Muscle of leg (tissue), 11 donors: ENCODE data around the gene STOML1. TPM values are rescaled to one million over a fixed set of nuclear protein-coding genes. Genes with fewer than 3 reads are reported as not detected.

Experiments used
- DNase-seq: peaks from one replicate; pipeline ENCODE4 v3.0.0; 2013
- H3K27ac ChIP-seq: one replicate; pipeline ENCODE4 v1.5.1; 2013; ENCODE audit warnings: mild to moderate bottlenecking, low read length, control low read depth
- H3K27me3 ChIP-seq: one replicate; pipeline ENCODE4 v1.6.1; 2013; ENCODE audit warnings: low read length; ENCODE audit not compliant: control insufficient read depth, insufficient read depth
- H3K36me3 ChIP-seq: one replicate; pipeline ENCODE4 v1.6.1; 2013; ENCODE audit warnings: low read length; ENCODE audit not compliant: control insufficient read depth, insufficient read depth
- H3K4me1 ChIP-seq: one replicate; pipeline ENCODE4 v1.6.1; 2013; ENCODE audit warnings: low read length; ENCODE audit not compliant: control insufficient read depth, insufficient read depth
- H3K4me3 ChIP-seq: one replicate; pipeline ENCODE4 v1.5.1; 2013; ENCODE audit warnings: low read length, control low read depth
- H3K9me3 ChIP-seq: replicated peaks from 2 replicates; pipeline ENCODE4 v1.6.1; 2013; ENCODE audit warnings: low read depth, low read length; ENCODE audit not compliant: control insufficient read depth
- WGBS: methylation state at CpG from one replicate; pipeline ENCODE4 v1.1.5; 2013; ENCODE audit warnings: missing lambda C conversion rate; ENCODE audit not compliant: insufficient coverage; 5-methylcytosine and 5-hydroxymethylcytosine counted together
- polyA plus RNA-seq, 8 donors: library from polyadenylated mRNA; unstranded; fragments of 120-200 nt; gene quantifications; one replicate each; pipeline versions ENCODE4 v1.2.1 to v1.2.3, GENCODE V29; 2013; ENCODE audit warnings: inconsistent platforms in 1 of 8, low replicate concordance in 1 of 8; ENCODE audit not compliant: insufficient read length in 8 of 8, insufficient read depth in 1 of 8
- total RNA-seq: library from RNA; stranded (reverse); fragments of 120-200 nt; gene quantifications from one replicate; pipeline ENCODE4 v1.2.4, GENCODE V29; 2013

Gene STOML1
- total and polyA plus RNA-seq, 9 donors: 21.0 to 40.2 (median 34.4) TPM

GRCh38 chr15:73947651-73948050 lies 44.4 kb downstream of the STOML1 start:
- Histone ChIP-seq H3K9me3 (no peaks in the 10 kb centered on the region), H3K4me1 (peaks cover 32% of the 10 kb centered on the region), H3K27ac (no peak overlapping the region), H3K27me3 (no peaks in the 10 kb centered on the region), H3K36me3 (peaks cover 17% of the 10 kb centered on the region), H3K4me3 (no peak overlapping the region)
- WGBS: 85% methylated on average over 9 of the region's 9 CpGs
- no peak for DNase-seq

GRCh38 chr15:73946795-73947370 lies 45.2 kb downstream of the STOML1 start:
- H3K27ac ChIP-seq: no peak overlapping the region
- no peak for DNase-seq
- H3K36me3 ChIP-seq: peaks cover 17% of the 10 kb centered on the region

GRCh38 chr15:73946046-73946721 lies 45.9 kb downstream of the STOML1 start:
- peaks cover 17% of the 10 kb centered on the region for H3K36me3 ChIP-seq
- H3K9me3 ChIP-seq: no peaks in the 10 kb centered on the region
- H3K4me1 ChIP-seq: peaks cover 24% of the 10 kb centered on the region
- WGBS: 82% methylated on average over 15 of the region's 17 CpGs
- H3K4me3 ChIP-seq: no peak overlapping the region
- H3K27ac ChIP-seq: no peak overlapping the region
- no peak for DNase-seq
- no peaks in the 10 kb centered on the region for H3K27me3 ChIP-seq

More at GRCh38 chr15:73946795-73947370, 45.2 kb downstream of the STOML1 start:
- 94% methylated on average over 6 of the region's 9 CpGs for WGBS
- Histone ChIP-seq H3K4me3 (no peak overlapping the region), H3K9me3 (no peaks in the 10 kb centered on the region), H3K27me3 (no peaks in the 10 kb centered on the region), H3K4me1 (peaks cover 28% of the 10 kb centered on the region)

- Histone ChIP-seq H3K4me1 (peaks cover 25% of the 10 kb centered on the region), H3K9me3 (no peaks in the 10 kb centered on the region), H3K4me3 (no peak overlapping the region), H3K27me3 (no peaks in the 10 kb centered on the region), H3K27ac (no peak overlapping the region), H3K36me3 (peaks cover 17% of the 10 kb centered on the region)
- DNase-seq: no peak
- 84% methylated on average over 3 of the region's 4 CpGs for WGBS
Measured at GRCh38 chr15:73945130-73945508, 47.0 kb downstream of the STOML1 start.

GRCh38 chr15:73944161-73945129 lies 47.6 kb downstream of the STOML1 start:
- Histone ChIP-seq H3K9me3 (no peaks in the 10 kb centered on the region), H3K27ac (no peak overlapping the region), H3K4me3 (no peak overlapping the region), H3K4me1 (peaks cover 25% of the 10 kb centered on the region), H3K36me3 (peaks cover 14% of the 10 kb centered on the region), H3K27me3 (no peaks in the 10 kb centered on the region)
- peak; percentile 59 for DNase-seq
- WGBS: 33% methylated on average over 4 of the region's 13 CpGs

- Histone ChIP-seq H3K4me1 (peaks cover 25% of the 10 kb centered on the region), H3K36me3 (peaks cover 9% of the 10 kb centered on the region), H3K9me3 (no peaks in the 10 kb centered on the region), H3K4me3 (no peak overlapping the region), H3K27me3 (no peaks in the 10 kb centered on the region), H3K27ac (no peak overlapping the region)
- no peak for DNase-seq
- 89% methylated on average over 3 of the region's 6 CpGs for WGBS
Measured at GRCh38 chr15:73942751-73943270, 49.3 kb downstream of the STOML1 start.

- WGBS: 66% methylated on average over 10 of the region's 10 CpGs
- Histone ChIP-seq H3K4me1 (peaks cover 25% of the 10 kb centered on the region), H3K27me3 (no peaks in the 10 kb centered on the region), H3K27ac (no peak overlapping the region), H3K36me3 (peaks cover 5% of the 10 kb centered on the region), H3K9me3 (no peaks in the 10 kb centered on the region), H3K4me3 (no peak overlapping the region)
- no peak for DNase-seq
Measured at GRCh38 chr15:73941871-73942635, 50.0 kb downstream of the STOML1 start.

GRCh38 chr15:73941449-73941848 lies 50.6 kb downstream of the STOML1 start:
- Histone ChIP-seq H3K4me1 (peaks cover 25% of the 10 kb centered on the region), H3K36me3 (no peaks in the 10 kb centered on the region)
- 50% methylated on average over 1 of the region's 3 CpGs for WGBS

GRCh38 chr15:73941044-73941443 lies 51.1 kb downstream of the STOML1 start:
- no CpG with 5 or more reads among the region's 1 CpG for WGBS
- Histone ChIP-seq H3K4me1 (peaks cover 25% of the 10 kb centered on the region), H3K27ac (no peak overlapping the region), H3K27me3 (no peaks in the 10 kb centered on the region), H3K9me3 (no peaks in the 10 kb centered on the region), H3K36me3 (no peaks in the 10 kb centered on the region), H3K4me3 (no peak overlapping the region)
- DNase-seq: no peak

More at GRCh38 chr15:73941449-73941848, 50.6 kb downstream of the STOML1 start:
- DNase-seq: no peak
- no peak overlapping the region for H3K27ac ChIP-seq
- H3K27me3 ChIP-seq: no peaks in the 10 kb centered on the region
- H3K9me3 ChIP-seq: no peaks in the 10 kb centered on the region
- no peak overlapping the region for H3K4me3 ChIP-seq
